HFFc6 (cell line): ENCODE results near the gene AMMECR1. TPM values are rescaled to one million over a fixed set of nuclear protein-coding genes. Genes with fewer than 3 reads are reported as not detected.

ENCODE experiments used
- DNase-seq: peaks from one replicate; pipeline ENCODE4 v3.0.0-alpha.2; 2018
- H3K27ac Mint-ChIP-seq: 2 replicates; pipeline ENCODE4 v1.8.0; 2020; ENCODE audit warnings: mild to moderate bottlenecking, mixed read lengths
- H3K27me3 Mint-ChIP-seq: 2 replicates; pipeline ENCODE4 v1.8.0; 2021; ENCODE audit warnings: mild to moderate bottlenecking, moderate library complexity, mixed read lengths; ENCODE audit not compliant: insufficient read depth
- H3K36me3 Mint-ChIP-seq: 2 replicates; pipeline ENCODE4 v1.8.0; 2021; ENCODE audit warnings: low read depth, mixed read lengths
- H3K4me1 Mint-ChIP-seq: 2 replicates; pipeline ENCODE4 v1.8.0; 2020; ENCODE audit warnings: low read depth, mixed read lengths
- H3K4me3 Mint-ChIP-seq: 2 replicates; pipeline ENCODE4 v1.8.0; 2020; ENCODE audit warnings: mild to moderate bottlenecking, moderate library complexity, mixed read lengths
- H3K9me3 Mint-ChIP-seq: 2 replicates; pipeline ENCODE4 v1.8.0; 2020; ENCODE audit warnings: mild to moderate bottlenecking, mixed read lengths
- total RNA-seq, 6 experiments: library from RNA; stranded (reverse); fragmentation: NEBNext Ultra II Directional; extraction: Animal tissue kit (Norgen Biotek cat#: 25700); gene quantifications; 2 replicates in 1 of 6; 3 replicates in 5 of 6; pipeline ENCODE4 v1.2.3, GENCODE V29; 2021
- TF ChIP-seq, protein P1 (sequence below): fragments of 200-600 bp; sonication (generic); IDR thresholded peaks from 2 replicates; pipeline ENCODE4 v1.5.0; 2021; ENCODE audit warnings: antibody characterized with exemption, mild to moderate bottlenecking

The AMMECR1 gene
- total RNA-seq, 6 experiments from 2014 or later, result 10.1 to 13.4 (median 11.7) TPM

DNA sequence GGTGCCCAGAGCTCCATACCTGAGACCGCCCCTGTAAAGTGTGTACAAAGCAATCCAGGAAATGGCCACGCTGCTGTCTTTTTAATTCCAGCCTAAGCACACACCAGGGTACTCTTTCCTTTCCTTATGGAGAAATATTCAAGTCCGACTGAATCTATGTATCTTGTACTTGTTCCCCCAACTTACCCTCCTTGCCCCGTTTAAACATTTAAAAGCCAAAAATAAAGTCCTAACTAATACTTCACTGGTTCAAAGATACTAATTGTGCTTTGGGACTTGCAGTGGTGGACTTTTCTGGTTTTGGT is 731 bp upstream of the AMMECR1 start:
- H3K4me3 Mint-ChIP-seq, result peak overlapping the region; percentile 88
- TF ChIP-seq, protein P1, sequence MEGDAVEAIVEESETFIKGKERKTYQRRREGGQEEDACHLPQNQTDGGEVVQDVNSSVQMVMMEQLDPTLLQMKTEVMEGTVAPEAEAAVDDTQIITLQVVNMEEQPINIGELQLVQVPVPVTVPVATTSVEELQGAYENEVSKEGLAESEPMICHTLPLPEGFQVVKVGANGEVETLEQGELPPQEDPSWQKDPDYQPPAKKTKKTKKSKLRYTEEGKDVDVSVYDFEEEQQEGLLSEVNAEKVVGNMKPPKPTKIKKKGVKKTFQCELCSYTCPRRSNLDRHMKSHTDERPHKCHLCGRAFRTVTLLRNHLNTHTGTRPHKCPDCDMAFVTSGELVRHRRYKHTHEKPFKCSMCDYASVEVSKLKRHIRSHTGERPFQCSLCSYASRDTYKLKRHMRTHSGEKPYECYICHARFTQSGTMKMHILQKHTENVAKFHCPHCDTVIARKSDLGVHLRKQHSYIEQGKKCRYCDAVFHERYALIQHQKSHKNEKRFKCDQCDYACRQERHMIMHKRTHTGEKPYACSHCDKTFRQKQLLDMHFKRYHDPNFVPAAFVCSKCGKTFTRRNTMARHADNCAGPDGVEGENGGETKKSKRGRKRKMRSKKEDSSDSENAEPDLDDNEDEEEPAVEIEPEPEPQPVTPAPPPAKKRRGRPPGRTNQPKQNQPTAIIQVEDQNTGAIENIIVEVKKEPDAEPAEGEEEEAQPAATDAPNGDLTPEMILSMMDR, result no peak
- H3K4me1 Mint-ChIP-seq, result peaks cover 36% of the 10 kb centered on the region
- DNase-seq, result no peak
- H3K9me3 Mint-ChIP-seq, result no peaks in the 10 kb centered on the region
- H3K27me3 Mint-ChIP-seq, result no peaks in the 10 kb centered on the region
- peak overlapping the region; percentile 87 for H3K27ac Mint-ChIP-seq
- no peaks in the 10 kb centered on the region for H3K36me3 Mint-ChIP-seq

DNA sequence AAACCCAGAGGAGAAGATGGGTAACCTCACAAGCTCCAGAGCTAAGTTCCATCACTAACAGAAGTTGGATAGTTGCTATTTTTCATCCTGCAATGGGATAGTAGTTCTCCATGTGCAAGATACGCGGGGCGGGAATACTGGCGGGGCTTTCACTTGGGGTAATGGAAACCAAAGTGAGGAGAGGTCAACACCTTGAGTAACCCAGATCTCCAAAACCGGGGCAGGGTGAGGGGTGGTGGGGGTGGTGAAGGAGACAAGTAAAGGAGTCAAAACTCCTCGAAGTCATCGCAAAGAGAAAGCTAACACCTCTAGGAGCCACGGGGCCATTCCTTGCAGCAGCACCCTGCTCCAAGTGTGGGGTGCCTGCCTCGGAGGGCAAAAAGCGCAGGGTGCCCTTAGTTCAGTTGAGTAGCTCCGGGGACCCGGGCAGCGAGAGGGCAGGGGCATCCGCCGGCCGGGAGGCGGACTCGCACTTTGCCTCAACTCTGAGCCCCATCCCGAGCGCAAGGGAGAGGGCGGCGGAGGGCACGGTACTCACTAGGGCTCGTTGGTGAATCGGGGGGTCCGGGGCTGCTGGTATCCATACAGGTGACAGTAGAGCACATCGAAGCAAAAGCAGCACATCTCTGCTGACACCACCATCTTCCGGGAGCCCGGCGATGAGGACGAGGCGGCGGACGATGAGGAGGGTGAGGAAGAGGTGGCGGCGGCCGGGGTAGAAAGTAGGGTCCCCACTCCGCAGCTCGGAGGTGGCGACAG is 645 bp downstream of the AMMECR1 start:
- Mint-ChIP-seq H3K4me3 (peak overlapping the region; percentile 95), H3K9me3 (no peaks in the 10 kb centered on the region), H3K27me3 (no peaks in the 10 kb centered on the region), H3K27ac (peak overlapping the region; percentile 85), H3K4me1 (peaks cover 22% of the 10 kb centered on the region), H3K36me3 (no peaks in the 10 kb centered on the region)
- TF ChIP-seq, protein P1, result no peak
- no peak for DNase-seq

DNA sequence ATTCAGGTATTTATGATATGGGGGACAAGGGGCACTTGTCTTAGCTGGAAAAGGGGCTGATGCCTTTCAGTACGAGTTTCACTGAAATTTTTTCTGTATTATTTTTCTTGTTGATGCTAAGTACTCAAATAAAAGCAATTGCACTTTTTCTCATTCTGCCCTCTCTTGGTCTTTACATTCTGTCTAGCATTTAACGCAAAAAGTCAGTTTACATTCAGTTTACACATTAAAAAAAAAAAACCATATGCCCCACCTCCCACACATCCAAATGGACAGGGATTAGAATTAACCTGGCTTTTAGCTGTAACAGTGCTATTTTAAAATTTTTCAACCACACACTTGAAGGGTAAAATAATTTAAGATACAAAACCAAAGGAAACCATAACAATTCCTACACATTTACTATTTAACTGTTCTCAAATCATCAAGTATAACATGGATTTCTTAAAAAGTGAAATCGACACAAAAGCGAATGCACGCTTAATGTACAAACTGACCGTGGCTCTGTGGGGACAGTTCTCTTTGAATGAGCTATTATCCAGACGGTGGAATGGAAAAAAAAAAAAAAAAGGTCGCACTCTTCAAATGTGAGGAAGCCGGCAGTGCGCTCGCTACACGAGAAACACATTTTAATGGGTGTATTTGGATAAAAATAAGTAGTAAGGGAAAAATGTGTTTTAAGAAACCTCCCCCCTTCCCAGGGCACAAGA is 1.4 kb downstream of the AMMECR1 start:
- peaks cover 21% of the 10 kb centered on the region for H3K4me1 Mint-ChIP-seq
- peak overlapping the region; percentile 85 for H3K27ac Mint-ChIP-seq
- no peak for DNase-seq
- H3K4me3 Mint-ChIP-seq, result peak overlapping the region; percentile 95
- TF ChIP-seq, protein P1, result no peak
- H3K36me3 Mint-ChIP-seq, result no peaks in the 10 kb centered on the region
- no peaks in the 10 kb centered on the region for H3K9me3 Mint-ChIP-seq
- no peaks in the 10 kb centered on the region for H3K27me3 Mint-ChIP-seq

DNA sequence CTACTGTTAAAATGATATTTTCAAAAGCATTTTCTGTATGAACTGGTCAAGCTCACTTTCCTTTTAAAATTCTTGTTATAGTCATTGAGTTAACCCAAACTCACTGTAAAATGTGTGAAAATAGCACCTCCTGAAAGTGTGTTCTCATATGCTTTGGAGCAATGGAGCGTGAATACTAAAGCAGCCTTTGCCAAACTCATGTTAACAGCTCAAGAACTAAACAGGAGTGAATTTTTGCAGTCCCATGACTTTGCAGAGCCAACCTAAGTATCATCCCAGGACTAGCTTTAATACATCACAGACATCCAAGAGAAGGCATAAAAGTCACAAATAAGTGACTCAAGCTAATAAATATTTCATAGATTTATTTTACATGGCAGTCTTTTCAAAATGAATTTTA is 2.3 kb downstream of the AMMECR1 start:
- H3K9me3 Mint-ChIP-seq, result no peaks in the 10 kb centered on the region
- no peak for DNase-seq
- peak overlapping the region; percentile 95 for H3K4me3 Mint-ChIP-seq
- TF ChIP-seq, protein P1, result no peak
- peaks cover 30% of the 10 kb centered on the region for H3K4me1 Mint-ChIP-seq
- H3K27ac Mint-ChIP-seq, result peak overlapping the region; percentile 85
- H3K27me3 Mint-ChIP-seq, result no peaks in the 10 kb centered on the region; the same call in 1 of the 2 replicates
- H3K36me3 Mint-ChIP-seq, result no peaks in the 10 kb centered on the region

DNA sequence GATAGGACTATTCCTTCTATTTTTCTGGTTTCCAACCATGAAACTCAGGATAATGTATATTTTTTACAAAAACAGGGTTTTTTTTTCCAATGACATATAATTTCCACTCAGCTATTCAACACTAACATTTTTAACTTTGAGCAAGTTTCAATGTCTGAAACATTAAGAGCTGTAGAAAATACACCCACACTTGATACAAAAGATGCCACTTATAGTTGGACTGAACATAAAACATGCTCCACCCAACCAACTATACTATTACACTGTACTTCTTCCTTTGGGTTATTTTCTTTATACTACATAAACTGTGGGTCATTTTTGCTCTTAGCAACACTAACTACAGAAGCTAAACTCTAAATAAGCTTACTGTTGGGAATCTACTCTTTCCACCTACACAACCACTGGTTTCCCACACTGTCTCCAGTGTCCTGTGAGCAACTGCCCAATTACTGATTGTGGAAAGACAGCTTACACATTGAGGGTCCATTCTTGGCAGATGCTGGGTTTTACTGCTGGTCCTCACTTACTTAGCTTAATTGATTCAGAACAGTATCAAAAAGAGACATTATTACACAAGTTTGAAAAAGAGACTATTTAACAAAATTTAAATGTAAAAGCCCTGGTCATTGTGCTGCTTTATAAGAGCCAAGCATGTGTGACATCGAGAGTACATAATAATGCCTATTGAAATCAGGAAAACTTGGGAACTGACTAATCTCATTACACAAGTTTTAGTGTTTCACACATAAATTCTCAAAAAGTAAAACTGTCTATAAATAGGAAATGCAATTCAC is 6.3 kb downstream of the AMMECR1 start:
- H3K4me1 Mint-ChIP-seq, result peaks cover 35% of the 10 kb centered on the region
- H3K9me3 Mint-ChIP-seq, result no peaks in the 10 kb centered on the region
- no peak overlapping the region for H3K4me3 Mint-ChIP-seq
- H3K36me3 Mint-ChIP-seq, result peaks cover 5% of the 10 kb centered on the region
- TF ChIP-seq, protein P1, result no peak
- no peaks in the 10 kb centered on the region; the same call in 1 of the 2 replicates for H3K27me3 Mint-ChIP-seq
- no peak for DNase-seq
- no peak overlapping the region for H3K27ac Mint-ChIP-seq
